Measurements from ENCODE around the gene TBPL1.

GRCh38 chr6:133906050-133906449 is 47.0 kb upstream of the TBPL1 start:
- TF ChIP-seq CTCF (IDR thresholded peaks at IDR 0.05) = no peak
- no peak for TF ChIP-seq POLR2A (IDR thresholded peaks at IDR 0.05)

Measured in uterus (tissue), 2 donors.